ENCODE measurements around the gene PIP5K1B. TPM values are rescaled to one million over a fixed set of nuclear protein-coding genes. Genes with fewer than 3 reads are reported as not detected.

PIP5K1B gene
- total and polyA plus RNA-seq, 2 experiments from 2014 or later: 1.3 to 2.8 TPM

DNA sequence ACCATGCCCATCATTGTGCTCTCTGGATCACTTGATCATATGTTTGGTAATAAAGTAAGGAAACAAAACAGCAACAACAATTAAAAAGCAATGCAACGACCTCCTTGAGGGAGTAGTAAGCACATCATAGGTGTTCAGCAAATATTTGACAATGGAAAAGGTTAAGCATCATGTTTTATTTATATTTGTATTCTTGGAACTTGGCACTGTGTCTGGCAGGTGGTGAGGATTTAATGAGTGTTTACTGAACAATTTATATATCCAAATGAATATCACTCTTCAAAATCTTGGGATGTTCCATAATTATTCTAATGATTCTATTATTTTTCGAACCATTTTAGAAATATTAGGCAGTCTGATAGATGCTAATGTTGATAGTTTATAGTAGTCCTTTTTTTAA is 6.2 kb downstream of the PIP5K1B start:
- H3K9me3 Mint-ChIP-seq: no peaks in the 10 kb centered on the region

More for the DNA sequence above, 6.2 kb downstream of the PIP5K1B start:
- Histone ChIP-seq H3K27ac (ENCODE audit: low read depth) (no peak overlapping the region), H4K20me1 (replicated peaks; ENCODE audit: insufficient read depth) (0 out of 2 replicates have a peak, but pooled peaks cover 3% of the 10 kb centered on the region), H3K9me2 (ENCODE audit: insufficient read depth) (peaks cover 7% of the 10 kb centered on the region; the same call in 1 of the 2 replicates), H3K4me3 (no peak overlapping the region), H3K79me2 (replicated peaks; ENCODE audit: insufficient read depth) (peaks cover 5% of the 10 kb centered on the region; the same call in 1 of the 2 replicates), H3K4me2 (no peak overlapping the region), H3K27me3 (ENCODE audit: insufficient read depth) (peaks cover 26% of the 10 kb centered on the region), H2AFZ (no peak overlapping the region), H3F3A (replicated peaks; ENCODE audit: low read depth) (no peaks in the 10 kb centered on the region), H3K36me3 (ENCODE audit: insufficient read depth) (no peaks in the 10 kb centered on the region), H3K4me1 (ENCODE audit: insufficient read depth) (peaks cover 13% of the 10 kb centered on the region)
- ATAC-seq (no peak), DNase-seq (ENCODE audit: low spot score) (no peak)
- no peaks in the 10 kb centered on the region for H3K36me3 Mint-ChIP-seq (ENCODE audit: low read depth)
- peaks cover 9% of the 10 kb centered on the region for H3K27me3 Mint-ChIP-seq (ENCODE audit: insufficient read depth, low read depth, poor library complexity)
- H3K27ac Mint-ChIP-seq: no peak overlapping the region
- peaks cover 18% of the 10 kb centered on the region for H3K4me1 Mint-ChIP-seq
- no peak overlapping the region for H3K4me3 Mint-ChIP-seq
- TF ChIP-seq, protein P1, sequence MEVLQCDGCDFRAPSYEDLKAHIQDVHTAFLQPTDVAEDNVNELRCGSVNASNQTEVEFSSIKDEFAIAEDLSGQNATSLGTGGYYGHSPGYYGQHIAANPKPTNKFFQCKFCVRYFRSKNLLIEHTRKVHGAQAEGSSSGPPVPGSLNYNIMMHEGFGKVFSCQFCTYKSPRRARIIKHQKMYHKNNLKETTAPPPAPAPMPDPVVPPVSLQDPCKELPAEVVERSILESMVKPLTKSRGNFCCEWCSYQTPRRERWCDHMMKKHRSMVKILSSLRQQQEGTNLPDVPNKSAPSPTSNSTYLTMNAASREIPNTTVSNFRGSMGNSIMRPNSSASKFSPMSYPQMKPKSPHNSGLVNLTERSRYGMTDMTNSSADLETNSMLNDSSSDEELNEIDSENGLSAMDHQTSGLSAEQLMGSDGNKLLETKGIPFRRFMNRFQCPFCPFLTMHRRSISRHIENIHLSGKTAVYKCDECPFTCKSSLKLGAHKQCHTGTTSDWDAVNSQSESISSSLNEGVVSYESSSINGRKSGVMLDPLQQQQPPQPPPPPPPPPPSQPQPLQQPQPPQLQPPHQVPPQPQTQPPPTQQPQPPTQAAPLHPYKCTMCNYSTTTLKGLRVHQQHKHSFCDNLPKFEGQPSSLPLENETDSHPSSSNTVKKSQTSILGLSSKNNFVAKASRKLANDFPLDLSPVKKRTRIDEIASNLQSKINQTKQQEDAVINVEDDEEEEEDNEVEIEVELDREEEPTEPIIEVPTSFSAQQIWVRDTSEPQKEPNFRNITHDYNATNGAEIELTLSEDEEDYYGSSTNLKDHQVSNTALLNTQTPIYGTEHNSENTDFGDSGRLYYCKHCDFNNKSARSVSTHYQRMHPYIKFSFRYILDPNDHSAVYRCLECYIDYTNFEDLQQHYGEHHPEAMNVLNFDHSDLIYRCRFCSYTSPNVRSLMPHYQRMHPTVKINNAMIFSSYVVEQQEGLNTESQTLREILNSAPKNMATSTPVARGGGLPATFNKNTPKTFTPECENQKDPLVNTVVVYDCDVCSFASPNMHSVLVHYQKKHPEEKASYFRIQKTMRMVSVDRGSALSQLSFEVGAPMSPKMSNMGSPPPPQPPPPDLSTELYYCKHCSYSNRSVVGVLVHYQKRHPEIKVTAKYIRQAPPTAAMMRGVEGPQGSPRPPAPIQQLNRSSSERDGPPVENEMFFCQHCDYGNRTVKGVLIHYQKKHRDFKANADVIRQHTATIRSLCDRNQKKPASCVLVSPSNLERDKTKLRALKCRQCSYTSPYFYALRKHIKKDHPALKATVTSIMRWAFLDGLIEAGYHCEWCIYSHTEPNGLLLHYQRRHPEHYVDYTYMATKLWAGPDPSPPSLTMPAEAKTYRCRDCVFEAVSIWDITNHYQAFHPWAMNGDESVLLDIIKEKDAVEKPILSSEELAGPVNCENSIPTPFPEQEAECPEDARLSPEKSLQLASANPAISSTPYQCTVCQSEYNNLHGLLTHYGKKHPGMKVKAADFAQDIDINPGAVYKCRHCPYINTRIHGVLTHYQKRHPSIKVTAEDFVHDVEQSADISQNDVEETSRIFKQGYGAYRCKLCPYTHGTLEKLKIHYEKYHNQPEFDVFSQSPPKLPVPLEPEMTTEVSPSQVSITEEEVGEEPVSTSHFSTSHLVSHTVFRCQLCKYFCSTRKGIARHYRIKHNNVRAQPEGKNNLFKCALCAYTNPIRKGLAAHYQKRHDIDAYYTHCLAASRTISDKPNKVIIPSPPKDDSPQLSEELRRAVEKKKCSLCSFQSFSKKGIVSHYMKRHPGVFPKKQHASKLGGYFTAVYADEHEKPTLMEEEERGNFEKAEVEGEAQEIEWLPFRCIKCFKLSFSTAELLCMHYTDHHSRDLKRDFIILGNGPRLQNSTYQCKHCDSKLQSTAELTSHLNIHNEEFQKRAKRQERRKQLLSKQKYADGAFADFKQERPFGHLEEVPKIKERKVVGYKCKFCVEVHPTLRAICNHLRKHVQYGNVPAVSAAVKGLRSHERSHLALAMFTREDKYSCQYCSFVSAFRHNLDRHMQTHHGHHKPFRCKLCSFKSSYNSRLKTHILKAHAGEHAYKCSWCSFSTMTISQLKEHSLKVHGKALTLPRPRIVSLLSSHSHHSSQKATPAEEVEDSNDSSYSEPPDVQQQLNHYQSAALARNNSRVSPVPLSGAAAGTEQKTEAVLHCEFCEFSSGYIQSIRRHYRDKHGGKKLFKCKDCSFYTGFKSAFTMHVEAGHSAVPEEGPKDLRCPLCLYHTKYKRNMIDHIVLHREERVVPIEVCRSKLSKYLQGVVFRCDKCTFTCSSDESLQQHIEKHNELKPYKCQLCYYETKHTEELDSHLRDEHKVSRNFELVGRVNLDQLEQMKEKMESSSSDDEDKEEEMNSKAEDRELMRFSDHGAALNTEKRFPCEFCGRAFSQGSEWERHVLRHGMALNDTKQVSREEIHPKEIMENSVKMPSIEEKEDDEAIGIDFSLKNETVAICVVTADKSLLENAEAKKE (CRISPR knock-in tag; IDR thresholded peaks at IDR 0.05): no peak
- TF ChIP-seq JUNB (IDR thresholded peaks at IDR 0.05; ENCODE audit: unreplicated experiment) (no peak), ZNF114 (CRISPR knock-in tag; IDR thresholded peaks at IDR 0.05) (no peak), NANOG (IDR thresholded peaks at IDR 0.05; ENCODE audit: borderline replicate concordance) (no peak), STAT1 (IDR thresholded peaks at IDR 0.05; ENCODE audit: unreplicated experiment) (no peak), EZH2 (IDR thresholded peaks at IDR 0.05; ENCODE audit: low read depth, unreplicated experiment) (no peak)

All from GM23338 (cell line).